CD4-positive, alpha-beta T cell treated with Interleukin-15 for 4 hours (primary cell): ENCODE data around the gene TPM2.

ENCODE experiments used
- DNase-seq: peaks from one replicate; pipeline ENCODE4 v3.0.0-alpha.2; 2020; ENCODE audit warnings: low spot score

The TPM2 gene

DNA sequence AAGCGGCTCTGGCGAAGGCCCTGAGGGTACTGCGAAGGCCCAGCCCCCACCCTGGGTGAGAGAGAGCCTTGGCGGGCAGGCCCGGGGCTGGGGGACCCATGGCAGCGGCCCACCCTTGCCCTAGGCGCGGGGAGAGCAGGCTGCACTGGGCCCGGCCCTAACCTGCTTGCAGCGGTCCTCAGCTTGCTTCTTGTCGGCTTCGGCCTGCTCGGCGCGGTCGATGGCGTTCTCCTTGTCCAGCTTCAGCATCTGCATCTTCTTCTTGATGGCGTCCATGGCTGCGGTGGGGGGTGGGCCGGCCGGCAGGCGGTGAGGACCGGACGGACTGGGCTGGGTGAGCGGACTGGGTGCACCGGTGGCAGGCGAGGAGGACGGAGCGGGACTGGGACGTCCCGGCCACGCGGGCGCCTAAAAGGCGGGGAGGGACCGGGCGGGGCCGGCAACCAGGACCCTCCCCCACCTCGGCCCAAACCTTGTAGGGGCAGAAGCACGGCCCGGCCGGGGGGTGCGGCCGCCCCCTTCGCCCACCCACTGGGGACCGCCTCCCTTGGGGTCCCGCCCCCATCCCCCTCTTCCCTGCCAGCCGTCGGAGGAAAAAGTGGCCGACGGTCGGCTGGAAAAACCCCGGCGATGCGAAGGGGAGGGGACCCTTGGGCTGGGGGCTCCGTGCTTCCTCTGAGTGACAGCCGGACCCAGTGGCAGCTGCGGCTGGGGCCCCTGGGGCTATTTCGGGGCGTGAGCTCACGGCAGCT, at the start of gene TPM2:
TSS of gene TPM2 (minus strand) at position 384 of the 752 bp plus-strand sequence. CDS start at position 276, 108 bp downstream.
- DNase-seq, result no peak

DNA sequence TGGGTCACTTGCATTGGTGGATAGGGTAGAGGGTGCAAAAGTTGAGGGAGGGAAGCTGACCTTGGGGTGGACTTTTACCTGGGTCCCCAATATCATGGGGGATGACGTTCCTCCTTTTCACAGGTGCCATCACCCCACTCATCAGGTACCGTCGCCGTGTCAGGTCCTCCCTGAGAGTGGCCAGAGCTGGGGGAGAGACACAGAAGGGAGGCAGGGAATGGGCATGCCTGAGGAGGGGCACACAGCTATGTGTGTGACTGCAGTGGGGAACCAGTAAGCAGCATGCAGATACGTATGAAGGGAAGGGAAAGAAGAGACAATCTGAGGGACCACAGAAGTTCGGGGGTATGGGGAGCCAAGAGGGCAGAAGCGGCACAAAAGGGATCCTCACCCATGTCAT, 49.2 kb upstream of the TPM2 start:
- DNase-seq, result no peak

- DNase-seq, result no peak
These were observed 48.5 kb upstream of the TPM2 start for GRCh38 chr9:35738186-35738585.

DNA sequence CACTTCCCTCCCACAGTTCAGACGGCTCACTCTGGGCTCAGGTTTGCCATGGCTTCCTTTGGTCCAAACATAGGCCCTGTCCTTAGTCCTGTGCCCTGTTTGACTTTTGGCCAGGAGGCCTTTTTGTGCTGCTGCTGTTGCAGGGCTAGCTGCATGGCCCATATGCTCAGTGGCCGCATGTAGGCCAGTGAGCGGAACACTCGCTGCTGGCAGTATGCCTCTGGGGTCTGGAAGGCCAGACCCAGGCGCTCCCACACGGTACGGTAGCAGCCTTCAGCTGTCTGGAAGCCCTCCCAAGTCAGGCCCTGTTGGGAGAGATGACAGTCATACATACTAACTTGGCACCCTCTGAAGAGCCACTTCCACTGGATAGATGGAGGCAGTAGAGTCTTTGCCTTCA, 47.4 kb upstream of the TPM2 start:
- no peak for DNase-seq

GRCh38 chr9:35736201-35736633, 46.5 kb upstream of the TPM2 start:
- peak; percentile 76 for DNase-seq

GRCh38 chr9:35734096-35734495, 44.4 kb upstream of the TPM2 start:
- DNase-seq, result no peak

- DNase-seq, result no peak
These were observed 43.2 kb upstream of the TPM2 start for GRCh38 chr9:35732800-35733541.

DNA sequence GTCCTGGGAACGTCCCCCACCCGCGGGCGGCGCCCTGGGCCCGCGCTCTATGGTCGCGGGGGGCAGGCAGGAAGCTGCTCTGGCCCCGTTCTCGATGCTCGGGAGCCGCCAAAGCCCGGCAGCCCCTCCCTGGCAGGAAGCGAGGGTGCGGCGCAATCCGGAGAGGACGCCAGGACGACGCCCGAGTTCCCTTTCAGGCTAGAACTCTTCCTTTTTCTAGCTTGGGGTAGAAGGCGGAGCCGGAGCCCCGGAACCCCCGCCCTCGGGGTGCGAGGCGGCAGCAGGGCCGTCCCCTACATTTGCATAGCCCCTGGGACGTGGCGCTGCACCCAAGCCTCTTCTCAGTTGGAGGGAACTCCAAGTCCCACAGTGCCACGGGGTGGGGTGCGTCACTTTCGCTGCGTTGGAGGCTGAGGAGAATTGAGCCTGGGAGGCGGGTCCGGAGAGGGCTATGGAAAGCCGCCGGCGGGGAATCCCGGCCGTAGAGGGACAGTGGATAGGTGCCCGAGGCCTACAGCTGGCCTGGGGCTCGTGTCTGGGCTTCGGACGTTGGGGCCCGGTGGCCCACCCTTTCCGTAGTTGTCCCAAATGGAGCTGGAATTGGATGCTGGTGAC, 42.6 kb upstream of the TPM2 start, which contains the start of the genes CREB3 and TLN1:
TSS of gene CREB3 (plus strand) at position 482 of the 615 bp plus-strand sequence. CDS start at position 589, 107 bp downstream.
TSS of gene TLN1 (minus strand) at position 11 of the 615 bp plus-strand sequence. CDS start 6,501 bp downstream, outside the sequence.
- peak; percentile 98 for DNase-seq

- DNase-seq, result peak; percentile 16
These were observed 41.9 kb upstream of the TPM2 start for GRCh38 chr9:35731415-35732184.

DNA sequence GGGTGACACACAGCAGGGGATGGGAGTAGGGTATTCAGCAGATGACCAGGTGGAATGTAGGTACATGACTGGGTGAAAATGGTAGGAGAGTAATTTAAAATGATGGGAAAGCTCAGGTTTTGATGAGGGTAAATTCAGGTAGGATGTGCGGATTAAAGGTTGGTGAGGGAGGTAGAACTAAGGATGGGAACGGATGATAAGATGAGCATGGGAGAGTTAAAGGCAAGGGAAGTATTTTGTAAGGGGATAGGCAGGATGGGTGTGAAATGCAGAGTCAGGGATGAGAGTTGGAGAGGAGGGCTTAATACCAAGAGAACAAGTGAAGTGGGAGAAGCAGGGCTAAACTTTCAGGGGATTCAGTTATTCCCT, 40.7 kb upstream of the TPM2 start:
- DNase-seq, result no peak

DNA sequence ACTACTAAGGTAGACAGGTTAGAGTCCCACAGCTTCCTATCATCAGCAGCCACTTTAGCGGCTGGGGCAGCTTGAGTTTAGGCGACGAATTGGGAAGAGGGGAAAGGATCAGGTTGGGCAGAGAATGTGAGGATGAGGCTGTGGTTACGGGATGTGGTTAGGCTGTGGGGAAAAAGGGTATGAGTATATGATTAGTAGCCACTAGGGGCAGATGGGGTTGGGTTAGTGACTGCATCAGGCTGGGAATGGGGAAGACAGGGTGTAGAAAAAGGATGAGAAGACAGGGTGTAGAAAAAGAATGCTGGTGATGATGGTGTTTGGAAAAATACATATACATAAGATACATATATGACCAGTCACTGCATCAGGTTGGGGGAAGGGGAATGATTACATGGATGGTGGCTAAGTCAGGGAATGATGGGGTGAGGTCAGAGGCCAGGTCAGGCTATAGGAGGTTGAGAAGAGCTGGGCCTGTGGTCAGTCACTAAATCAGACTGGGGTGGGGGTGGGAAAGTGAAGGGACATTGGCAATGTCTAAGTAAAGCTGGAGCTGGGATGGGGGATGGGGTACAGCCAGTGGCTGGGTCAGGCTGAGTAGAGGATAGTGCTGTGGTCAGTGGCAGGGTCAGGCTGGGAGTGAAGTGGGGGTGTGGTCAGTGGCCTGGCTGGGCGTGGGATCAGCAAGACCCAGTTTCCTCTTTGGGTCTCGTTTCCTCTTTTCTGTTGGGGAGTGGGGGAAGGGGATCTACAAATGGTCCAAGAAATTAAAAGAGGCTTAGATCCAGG, 40.2 kb upstream of the TPM2 start:
- DNase-seq, result peak; percentile 44

DNA sequence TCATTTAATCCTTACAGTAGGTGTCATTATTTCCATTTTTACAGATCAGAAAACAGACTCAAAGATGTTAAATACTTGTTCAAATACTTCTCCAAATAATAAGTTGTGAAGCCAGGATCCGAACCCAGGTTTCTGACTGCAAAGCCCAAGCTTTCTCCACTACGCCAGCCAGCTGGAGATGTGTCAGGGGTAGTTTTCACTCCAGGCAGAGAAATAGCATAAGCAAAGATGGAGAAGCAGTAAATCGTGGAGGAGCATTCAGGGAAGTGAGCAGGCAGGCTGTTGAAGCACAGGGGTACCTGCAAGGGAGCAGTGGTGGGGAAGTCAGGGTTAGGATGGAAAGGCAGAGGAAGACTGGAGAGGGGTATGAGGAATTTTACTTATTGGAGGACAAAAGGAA, 39.4 kb upstream of the TPM2 start:
- no peak for DNase-seq

DNA sequence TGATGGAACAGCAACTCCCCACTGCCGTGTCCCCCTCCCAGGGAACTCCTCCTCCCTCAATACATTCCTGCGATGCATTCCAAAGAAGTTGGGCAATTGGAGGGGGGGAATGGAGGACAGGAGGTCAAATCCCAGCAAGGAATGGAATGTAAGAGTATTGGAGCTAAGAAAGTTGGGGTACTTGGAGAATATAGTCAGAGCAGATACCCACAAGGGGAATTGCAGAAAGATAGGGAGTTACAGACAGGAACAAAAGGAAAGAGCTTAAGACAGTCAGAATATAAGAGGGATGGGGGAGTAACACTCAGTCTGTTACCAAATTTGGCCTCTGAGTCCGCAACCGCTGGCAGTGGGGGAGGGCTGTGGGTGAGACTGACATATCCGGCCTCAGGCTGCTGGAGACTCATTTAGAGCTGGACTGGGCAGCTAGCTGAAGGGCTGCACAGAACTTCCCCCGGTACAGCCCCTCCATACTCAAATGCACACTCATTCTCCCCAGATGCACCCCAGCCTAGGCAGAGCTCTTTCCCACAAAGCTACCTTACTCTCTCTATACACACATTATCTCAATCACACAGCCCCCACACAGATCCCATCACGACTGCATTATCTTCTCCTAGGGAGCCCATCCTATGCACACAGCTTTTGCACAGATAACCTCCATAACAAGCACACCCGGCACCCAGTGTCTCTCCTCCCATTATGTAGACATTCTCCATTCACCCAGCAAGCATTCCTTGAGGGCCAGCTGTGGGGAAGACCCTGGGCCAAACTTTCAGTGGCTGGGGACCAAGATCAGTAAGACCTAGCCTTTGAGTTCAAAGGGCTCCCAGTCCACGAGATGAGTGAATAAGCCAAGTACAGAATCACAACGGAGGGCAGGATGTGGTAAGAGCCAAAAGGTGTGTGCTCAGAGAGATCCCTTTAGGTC, 38.6 kb upstream of the TPM2 start:
- DNase-seq, result peak; percentile 31

GRCh38 chr9:35727676-35728040, 37.9 kb upstream of the TPM2 start:
- DNase-seq, result no peak

DNA sequence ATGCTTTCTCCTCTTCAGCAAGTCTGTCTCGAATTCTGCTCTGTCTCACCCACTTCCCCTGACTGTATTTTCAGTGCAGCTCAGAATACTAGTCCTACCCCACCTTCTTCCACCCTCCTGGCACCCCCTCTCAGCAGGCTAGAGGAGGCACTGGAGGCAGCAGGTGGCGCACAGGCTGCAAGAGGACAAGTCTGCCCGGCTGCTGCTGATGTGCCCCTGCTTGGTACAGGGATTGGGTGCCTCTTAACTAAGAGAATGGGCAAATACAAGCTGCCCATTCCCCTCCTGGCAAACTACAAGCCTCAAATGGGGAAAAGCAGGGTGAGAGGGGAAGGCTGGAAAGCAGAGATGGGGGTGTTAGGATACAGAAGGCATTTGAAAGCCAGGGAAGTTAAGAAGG, 37.2 kb upstream of the TPM2 start:
- peak; percentile 36 for DNase-seq

DNA sequence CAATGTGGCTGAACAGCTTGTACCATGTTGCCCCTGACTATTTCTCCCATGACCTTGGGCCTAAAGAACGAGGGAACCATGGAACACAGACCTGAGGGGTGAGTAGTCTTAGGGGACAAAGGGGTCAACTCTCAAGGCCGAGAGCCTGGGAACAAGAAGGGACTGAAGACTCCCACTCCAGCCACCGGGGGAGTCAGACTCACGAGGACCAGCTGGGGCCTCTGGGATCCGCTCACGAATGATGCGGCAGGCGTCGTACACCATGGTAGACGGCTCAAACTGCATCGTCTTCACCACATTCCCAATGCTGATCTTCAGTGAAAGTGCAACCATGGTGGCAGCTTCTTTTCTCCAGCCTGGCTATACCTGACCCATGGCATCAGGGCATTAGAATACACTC, 35.6 kb upstream of the TPM2 start:
- DNase-seq, result no peak

DNA sequence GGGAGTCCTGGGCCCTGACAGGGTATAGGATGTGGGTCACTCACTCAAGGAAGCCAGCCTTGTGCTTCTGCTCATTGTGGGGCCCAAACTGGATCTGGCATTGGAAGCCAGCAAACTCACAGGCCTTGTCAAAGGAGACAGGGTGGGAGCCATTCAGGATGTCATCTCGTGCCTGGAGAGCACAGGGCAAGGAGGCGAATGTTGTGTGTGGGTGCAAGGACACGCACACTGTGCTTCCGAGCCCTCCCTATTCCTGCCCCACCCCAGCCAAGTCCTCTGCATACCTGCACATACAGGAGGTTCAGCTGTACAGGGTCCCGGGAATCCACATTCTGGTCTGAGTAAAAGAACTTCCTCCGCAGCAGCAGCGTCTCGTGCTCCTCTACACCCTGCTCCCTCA, 34.2 kb upstream of the TPM2 start:
- DNase-seq, result no peak

- no peak for DNase-seq
These were observed 33.7 kb upstream of the TPM2 start for GRCh38 chr9:35723426-35723825.

DNA sequence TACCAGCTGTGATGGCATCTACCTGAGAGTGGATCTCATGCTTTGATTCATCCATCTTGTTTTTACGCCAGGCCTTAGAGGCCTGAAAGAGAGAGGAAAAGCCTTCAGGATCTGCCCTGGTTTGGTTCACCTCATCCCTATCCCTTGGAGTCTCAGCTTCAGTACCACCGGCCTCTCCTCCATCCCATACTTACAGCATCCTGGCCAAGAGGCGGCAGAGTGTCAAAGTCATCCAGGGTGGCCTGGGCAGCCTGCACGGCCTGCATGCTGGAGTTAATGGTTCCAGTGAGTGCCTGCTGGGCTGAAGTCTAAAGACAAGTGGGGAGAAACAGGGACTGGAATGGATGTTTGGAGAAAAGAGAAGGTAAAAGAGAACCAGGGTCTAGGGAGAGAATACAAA, 29.8 kb upstream of the TPM2 start:
- no peak for DNase-seq
